Pancreas (tissue), 10 donors: ENCODE data around the gene RSU1. TPM values are rescaled to one million over a fixed set of nuclear protein-coding genes. Genes with fewer than 3 reads are reported as not detected.

Experiments used
- ATAC-seq, 4 donors: fragments of 200-7000 bp; cut with Tn5 transposase; one replicate each; pipeline versions ENCODE4 v1.8.0 to v1.9.1; 2020; ENCODE audit warnings: mild to moderate bottlenecking in 4 of 4, moderate library complexity in 4 of 4
- DNase-seq, 6 donors: peaks; one replicate each; pipeline ENCODE4 v3.0.0-alpha.2; 2020
- FAIRE-seq: peaks from 2 replicates; lab custom pipeline; 2012; peaks lifted over from hg19 to GRCh38; lab: Jason Lieb, UNC
- H3K27ac ChIP-seq, 4 donors: fragments of 200-600 bp; sonication (generic); 1 replicate in 3 of 4; 2 replicates in 1 of 4; pipeline versions ENCODE4 v1.5.0 to v1.8.0; 2020
- H3K27me3 ChIP-seq, 4 donors: fragments of 200-600 bp; one replicate each; pipeline ENCODE4 v1.8.0; 2021
- H3K36me3 ChIP-seq, 3 donors: fragments of 200-600 bp; sonication (generic) in 1 of 3; one replicate each; pipeline versions ENCODE4 v1.5.0 to v1.8.0; 2020 to 2021
- H3K4me1 ChIP-seq, 3 donors: fragments of 200-600 bp; one replicate each; pipeline ENCODE4 v1.8.0; 2021
- H3K4me3 ChIP-seq, 4 donors: fragments of 200-600 bp; sonication (generic) in 2 of 4; one replicate each; pipeline versions ENCODE4 v1.5.0 to v1.8.0; 2020 to 2021
- H3K9me3 ChIP-seq, 4 donors: fragments of 200-600 bp; one replicate each; pipeline ENCODE4 v1.8.0; 2021
- CTCF ChIP-seq, 4 donors: fragments of 200-600 bp; sonication (generic) in 3 of 4; IDR thresholded peaks; one replicate each; pipeline versions ENCODE4 v1.5.0 to v1.8.0; 2021; ENCODE audit warnings: antibody characterized with exemption in 4 of 4
- WGBS, 2 donors: extraction: QIAGEN DNeasy Blood & Tissue Kit; methylation state at CpG; one replicate each; pipeline ENCODE4 v1.1.7; 2013; 5-methylcytosine and 5-hydroxymethylcytosine counted together
- intact Hi-C, 3 donors: fragments of 100-400 bp; cut with DNase I; formaldehyde crosslinking; loops; one replicate each; pipeline versions ENCODE4 v1.11.1 to v1.14.2; 2022
- polyA plus RNA-seq, 2 donors: library from polyadenylated mRNA; stranded (reverse); fragments of 200-250 nt; gene quantifications; one replicate each; pipeline ENCODE4 v1.2.3, GENCODE V29; 2013
- total RNA-seq, 6 donors: library from RNA; stranded (reverse); fragmentation: NEBNext Ultra II Directional in 4 of 6; extraction: Animal tissue kit (Norgen Biotek cat#: 25700) in 4 of 6; gene quantifications; one replicate each; pipeline versions ENCODE4 v1.2.1 to v1.2.4, GENCODE V29; 2021 to 2023
- donor health status: healthy with polysubstance abuse.
- donor health status: DM: no; HTN: no; CAD: no; lungs with moderate emphysema.
- donor health status: DM: no; HTN: no; CAD: no.
- donor health status: control.
- donor health status: control.
- donor health status: Bipolar disorder and iron deficiency.
- donor health status: DM: yes; HTN: yes; CAD: no.
- donor health status: DM: no; HTN: no; CAD: no.
- donor health status: DM: no; HTN: no; CAD: no.
- donor health status: DM: yes; HTN: yes; CAD: no.

RSU1 gene
- total and polyA plus RNA-seq, 8 donors = 14.7 to 42.3 (median 29.6) TPM

DNA sequence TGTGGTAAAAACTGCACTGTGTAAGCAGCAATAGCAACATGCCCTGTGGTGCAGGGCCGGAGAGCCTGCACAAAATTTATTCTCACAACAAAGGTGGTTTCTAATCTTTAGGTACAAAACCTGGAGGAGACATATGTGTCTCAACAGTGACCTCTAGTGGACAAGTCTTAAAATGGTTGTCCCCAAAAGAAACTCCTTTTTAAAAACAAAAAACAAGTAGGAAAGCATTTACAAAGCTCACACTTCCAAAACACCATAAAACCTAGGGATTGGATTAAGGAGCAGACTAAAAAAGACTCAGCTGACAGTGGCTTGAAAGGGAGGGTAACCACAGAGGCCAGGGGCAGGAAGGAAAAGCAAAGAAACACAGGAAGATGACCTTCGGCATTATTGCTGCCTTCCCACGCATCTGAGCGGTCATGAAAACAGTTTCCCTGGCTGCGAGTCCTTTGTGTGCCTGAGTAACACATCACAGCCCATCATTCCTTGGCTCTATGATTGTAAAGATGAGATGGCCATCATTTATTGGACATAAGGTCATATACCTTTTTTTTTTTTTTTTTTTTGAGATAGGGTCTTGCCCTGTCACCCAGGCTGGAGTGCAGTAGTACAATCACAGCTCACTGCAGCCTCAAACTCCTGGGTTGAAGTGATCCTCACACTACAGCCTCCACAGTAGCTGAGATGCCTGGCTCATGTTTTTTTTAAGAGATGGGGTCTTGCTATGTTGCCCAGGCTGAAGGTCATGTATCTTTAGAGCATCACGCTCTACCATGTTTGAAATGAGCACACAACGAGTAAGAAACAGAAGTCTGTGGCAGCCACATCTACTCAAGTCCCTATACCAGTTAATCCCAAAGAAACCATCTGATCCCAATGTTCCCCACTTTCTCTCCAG lies 39.5 kb downstream of the RSU1 start:
- no peak for DNase-seq
- no peak for FAIRE-seq

GRCh38 chr10:16776896-16777295 lies 40.3 kb downstream of the RSU1 start:
- no peaks in the 10 kb centered on the region for H3K9me3 ChIP-seq
- ATAC-seq (no peak), FAIRE-seq (no peak), DNase-seq (no peak)
- H3K27me3 ChIP-seq = no peaks in the 10 kb centered on the region
- intact Hi-C loops = no loop called here
- peaks cover 0 to 24% (median 5%) of the 10 kb centered on the region in 3 donors for H3K4me1 ChIP-seq
- H3K4me3 ChIP-seq = no peak overlapping the region
- H3K27ac ChIP-seq = no peak overlapping the region
- WGBS, 2 donors = 63 to 75% methylated on average over 3 of the region's 3 CpGs
- no peaks in the 10 kb centered on the region for H3K36me3 ChIP-seq
- no peak for TF ChIP-seq CTCF (IDR thresholded peaks at IDR 0.05)

More for the DNA sequence above, 39.5 kb downstream of the RSU1 start:
- Histone ChIP-seq H3K27ac (peak overlapping the region in 1 of 4 donors; percentile 22), H3K4me3 (no peak overlapping the region), H3K9me3 (no peaks in the 10 kb centered on the region), H3K27me3 (no peaks in the 10 kb centered on the region), H3K36me3 (no peaks in the 10 kb centered on the region), H3K4me1 (peaks cover 0 to 24% (median 5%) of the 10 kb centered on the region in 3 donors)
- peak; percentile 72 to 82 (median 76) for TF ChIP-seq CTCF (IDR thresholded peaks at IDR 0.05)
- peak; percentile 48 to 79 (median 71) for ATAC-seq
- intact Hi-C loops = no loop called here
- WGBS, 2 donors = 43 to 46% methylated on average over 7 of the region's 7 CpGs

DNA sequence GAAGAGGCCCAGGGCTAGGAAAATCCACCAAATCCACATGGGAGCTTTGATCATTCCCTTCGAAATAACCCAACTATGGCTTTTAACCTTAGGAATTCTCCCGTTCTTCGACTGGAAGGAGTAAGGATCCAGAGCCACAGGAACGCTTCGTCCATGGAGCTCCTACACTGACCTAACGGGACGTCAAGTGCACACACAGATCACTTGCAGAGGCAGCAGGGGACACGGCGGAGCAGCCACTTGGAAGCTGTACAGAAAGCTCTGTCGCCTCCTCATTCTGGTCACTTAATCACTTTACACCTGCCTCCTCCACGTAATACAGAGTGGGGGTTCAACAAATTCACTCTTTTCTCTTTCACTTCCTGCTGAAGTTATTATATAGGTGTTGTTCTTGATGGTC lies 43.9 kb downstream of the RSU1 start:
- intact Hi-C loops = no loop called here

GRCh38 chr10:16770670-16771069 lies 46.6 kb downstream of the RSU1 start:
- WGBS, 2 donors = 93 to 94% methylated on average over 6 of the region's 6 CpGs
- intact Hi-C loops = no loop called here

More for the DNA sequence above, 43.9 kb downstream of the RSU1 start:
- ATAC-seq (no peak), DNase-seq (no peak), FAIRE-seq (no peak)
- Histone ChIP-seq H3K36me3 (no peaks in the 10 kb centered on the region), H3K27me3 (no peaks in the 10 kb centered on the region), H3K27ac (no peak overlapping the region), H3K4me3 (no peak overlapping the region), H3K9me3 (no peaks in the 10 kb centered on the region), H3K4me1 (peaks cover 0 to 8% (median 0%) of the 10 kb centered on the region in 3 donors)
- TF ChIP-seq CTCF (IDR thresholded peaks at IDR 0.05) = no peak
- 85 to 89% methylated on average over 11 of the region's 11 CpGs for WGBS, 2 donors

More at GRCh38 chr10:16770670-16771069, 46.6 kb downstream of the RSU1 start:
- ATAC-seq (no peak), DNase-seq (no peak), FAIRE-seq (no peak)
- Histone ChIP-seq H3K4me1 (no peaks in the 10 kb centered on the region), H3K27me3 (no peaks in the 10 kb centered on the region), H3K9me3 (no peaks in the 10 kb centered on the region), H3K36me3 (no peaks in the 10 kb centered on the region), H3K4me3 (no peak overlapping the region), H3K27ac (no peak overlapping the region)
- TF ChIP-seq CTCF (IDR thresholded peaks at IDR 0.05) = no peak
